DLD1 (cell line): ENCODE measurements around the gene DYNLL1.
"Not testable (repeated sequence)": the region's sequence is repeated elsewhere in the genome, so short reads cannot be mapped to it uniquely, and the experiment has no call there.

Source experiments
- in situ Hi-C: cut with HindIII; loops from 2 replicates; pipeline ENCODE4 v1.10.0; 2017; ENCODE audit warnings: low sequenced_read_pairs

DYNLL1 gene

DNA sequence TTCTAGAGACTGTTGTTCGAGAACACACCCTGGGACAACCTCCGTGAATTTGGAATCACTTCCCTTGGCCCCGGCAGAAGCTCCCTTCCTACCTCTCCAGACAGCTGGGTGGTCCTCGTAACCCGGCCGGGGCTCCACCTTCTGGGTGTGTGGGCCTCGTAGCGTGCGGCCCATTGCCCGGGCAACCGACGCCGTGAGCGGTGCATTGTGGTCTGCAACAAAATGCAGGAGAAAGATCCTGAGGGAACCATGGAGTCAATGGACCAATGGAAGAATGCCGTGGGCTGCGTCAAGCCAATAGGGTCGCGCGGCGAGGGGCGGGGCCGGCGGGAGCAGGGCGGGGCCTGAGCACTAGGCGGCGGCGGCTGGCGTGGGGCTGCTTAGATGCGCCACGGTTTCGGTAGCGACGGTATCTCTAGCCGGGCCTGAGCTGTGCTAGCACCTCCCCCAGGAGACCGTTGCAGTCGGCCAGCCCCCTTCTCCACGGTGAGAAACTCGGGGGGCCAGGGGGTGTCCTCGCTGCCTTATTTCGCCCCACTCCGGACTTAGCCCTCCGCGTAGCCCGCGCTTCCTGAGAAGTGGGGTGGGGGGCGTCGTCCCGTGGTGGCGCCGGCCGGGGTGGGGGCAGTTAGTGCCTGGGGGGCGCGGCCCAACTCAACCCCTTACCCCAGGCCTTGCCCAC lies at the start of gene DYNLL1:
Gene DYNLL1, plus strand, starts transcription at position 383 of the 682 bp plus-strand sequence. CDS start 309 bp downstream, outside the sequence.
- in situ Hi-C loops, result no loop called here

DNA sequence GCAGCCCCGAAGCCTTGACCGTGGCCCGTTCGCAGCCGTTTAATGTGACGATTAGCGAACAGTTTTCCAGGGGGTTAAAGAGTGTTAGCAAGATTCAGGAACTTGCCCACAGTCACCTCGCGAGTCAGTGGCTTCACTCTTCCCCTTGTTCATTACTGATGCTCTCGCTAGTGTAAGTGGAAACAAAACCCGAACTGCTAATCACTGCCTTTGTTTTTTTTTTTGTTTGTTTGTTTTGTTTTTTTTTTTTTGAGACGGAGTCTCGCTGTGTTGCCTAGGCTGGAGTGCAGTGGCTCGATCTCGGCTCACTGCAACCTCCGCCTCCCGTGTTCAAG lies 49.1 kb upstream of the DYNLL1 start:
- in situ Hi-C loops, result not testable (repeated sequence)

DNA sequence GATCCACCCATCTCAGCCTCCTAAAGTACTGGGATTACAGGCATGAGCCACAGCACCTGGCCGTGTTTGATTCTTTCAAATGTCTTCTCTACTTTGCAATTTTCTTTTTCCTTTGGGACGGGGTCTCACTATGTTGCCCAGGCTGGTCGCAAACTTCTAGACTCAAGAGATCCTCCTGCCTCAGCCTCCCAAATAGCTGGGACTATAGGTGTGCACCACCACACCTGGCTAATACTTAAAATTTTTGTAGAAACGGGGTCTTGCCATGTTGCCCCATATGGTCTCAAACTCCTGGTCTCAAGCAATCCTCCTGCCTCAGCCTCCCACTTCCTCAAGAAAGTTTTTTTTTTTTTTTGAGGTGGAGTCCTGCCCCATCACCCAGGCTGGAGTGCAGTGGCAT lies 47.9 kb upstream of the DYNLL1 start:
- in situ Hi-C loops, result no loop called here

DNA sequence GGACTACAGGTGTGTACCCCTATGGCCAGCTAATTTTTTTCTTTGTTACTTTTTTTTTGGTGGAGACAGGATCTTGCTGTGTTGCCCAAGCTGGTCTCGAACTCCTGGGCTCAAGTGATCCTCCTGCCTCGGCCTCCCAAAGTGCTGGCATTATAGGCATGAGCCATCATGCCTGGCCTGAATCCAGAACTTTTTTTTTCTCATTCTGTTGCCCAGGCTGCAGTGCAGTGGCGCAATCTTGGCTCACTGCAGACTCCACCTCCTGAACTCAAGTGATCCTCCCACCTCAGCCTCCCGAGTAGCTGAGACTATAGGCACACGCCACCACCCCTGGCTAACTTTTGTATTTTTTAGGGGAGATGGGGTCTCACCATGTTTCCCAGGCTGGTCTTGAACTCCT lies 43.4 kb upstream of the DYNLL1 start:
- in situ Hi-C loops, result not testable (repeated sequence)

DNA sequence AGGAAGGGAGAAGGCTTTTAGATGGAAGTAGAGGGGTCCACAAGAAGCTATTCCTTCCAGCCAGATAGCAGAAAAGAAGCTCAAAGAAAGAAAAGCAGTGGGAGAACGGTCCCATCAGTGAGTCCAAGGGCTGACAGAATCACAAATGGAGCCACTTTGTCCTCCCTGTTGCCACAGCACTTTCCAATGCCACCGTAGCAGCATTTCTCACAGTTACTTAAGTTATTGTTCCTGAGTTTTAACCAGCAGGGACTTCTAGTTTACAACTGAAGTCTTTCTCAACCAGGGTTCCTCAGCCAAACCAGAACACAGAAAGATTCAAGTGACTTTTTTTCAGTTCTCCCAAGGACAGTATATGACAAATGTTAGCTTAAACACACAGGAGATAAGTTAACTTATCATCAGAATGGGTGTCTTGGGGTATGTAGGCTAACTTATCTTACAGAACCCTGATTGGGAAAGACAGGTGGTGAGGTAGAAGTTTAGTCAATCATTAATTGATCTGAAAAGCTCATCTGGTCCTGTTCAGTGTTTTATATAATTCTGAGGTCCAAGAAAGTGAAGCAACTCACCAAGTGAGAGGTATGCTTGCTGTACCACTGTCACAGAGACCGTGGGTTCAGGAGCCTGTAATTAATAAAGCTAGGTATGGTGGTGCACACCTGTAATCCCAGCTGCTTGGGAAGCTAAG lies 42.7 kb upstream of the DYNLL1 start:
- in situ Hi-C loops, result no loop called here

DNA sequence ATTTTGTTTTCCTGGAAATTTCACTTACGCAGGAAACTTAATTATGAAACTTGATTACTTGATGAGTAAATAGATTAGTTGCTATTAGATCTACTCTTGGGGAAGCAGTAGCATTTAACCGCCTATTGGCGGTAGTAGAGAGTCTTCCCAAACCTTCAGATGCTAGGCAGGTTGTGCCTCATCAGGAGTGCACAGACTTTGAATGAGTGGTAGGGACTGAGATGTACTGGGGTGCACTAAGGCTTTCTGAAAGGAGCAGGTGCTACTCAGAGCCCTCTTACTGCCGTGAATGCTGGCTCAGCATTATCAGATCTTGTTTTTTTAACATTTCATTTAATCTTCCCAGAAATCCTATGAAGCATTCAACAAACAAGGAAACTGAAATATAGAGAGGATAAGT lies 41.9 kb upstream of the DYNLL1 start:
- in situ Hi-C loops, result no loop called here

DNA sequence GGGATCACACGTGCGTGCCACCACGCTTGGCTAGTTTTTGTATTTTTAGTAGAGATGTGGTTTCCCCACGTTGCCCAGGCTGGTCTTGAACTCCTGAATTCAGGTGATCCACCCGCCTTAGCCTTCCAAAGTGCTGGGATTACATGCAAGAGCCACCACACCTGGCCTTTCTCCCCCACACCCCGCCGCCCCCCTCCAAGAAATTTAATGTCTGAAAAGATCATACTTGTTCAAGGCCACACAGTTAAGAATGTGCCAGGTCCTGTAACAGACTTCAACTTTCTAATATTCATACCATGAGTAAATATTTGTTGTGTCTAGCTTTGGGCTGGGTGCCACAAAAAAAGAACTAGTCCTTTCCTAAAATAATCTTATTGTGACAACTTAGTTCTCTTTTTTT lies 40.6 kb upstream of the DYNLL1 start:
- in situ Hi-C loops, result no loop called here

DNA sequence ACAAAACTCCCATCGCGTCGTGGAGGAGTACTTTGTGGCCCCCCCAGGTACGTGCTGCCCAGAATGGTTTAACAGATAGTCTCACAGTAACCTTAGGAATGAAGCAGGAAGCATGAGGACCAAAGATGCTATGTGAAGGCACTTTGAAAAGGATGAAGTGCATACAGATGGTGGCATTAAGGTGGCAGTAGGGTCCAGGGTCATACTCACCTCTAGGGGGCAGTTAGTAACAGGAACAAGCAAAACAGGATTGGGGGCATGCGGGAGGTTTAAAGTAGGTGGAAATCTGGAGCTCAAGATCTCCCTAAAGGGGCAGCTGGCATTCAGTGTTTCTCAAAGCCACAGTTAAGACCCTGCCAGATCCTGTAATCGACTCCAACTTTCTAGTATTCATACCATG lies 38.8 kb upstream of the DYNLL1 start:
- in situ Hi-C loops, result no loop called here

DNA sequence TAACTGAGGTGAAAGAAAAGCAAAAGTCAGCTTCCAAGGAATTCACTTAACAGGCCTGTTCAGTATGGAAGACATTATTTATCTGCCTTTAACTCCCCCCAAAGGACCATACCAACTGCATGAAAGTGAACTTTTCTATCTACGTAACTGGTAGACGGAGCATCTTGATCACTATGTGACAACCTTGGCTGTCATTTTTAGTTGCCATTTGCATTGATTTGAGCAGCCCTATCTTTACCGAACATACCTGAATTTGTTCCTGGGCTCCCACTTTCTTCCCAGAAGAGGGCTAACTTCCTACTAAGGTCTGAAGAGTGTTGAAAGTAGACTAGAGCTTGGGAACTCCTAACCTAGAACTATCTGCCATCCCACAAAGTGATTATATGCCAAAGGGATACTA lies 35.8 kb upstream of the DYNLL1 start:
- in situ Hi-C loops, result no loop called here

DNA sequence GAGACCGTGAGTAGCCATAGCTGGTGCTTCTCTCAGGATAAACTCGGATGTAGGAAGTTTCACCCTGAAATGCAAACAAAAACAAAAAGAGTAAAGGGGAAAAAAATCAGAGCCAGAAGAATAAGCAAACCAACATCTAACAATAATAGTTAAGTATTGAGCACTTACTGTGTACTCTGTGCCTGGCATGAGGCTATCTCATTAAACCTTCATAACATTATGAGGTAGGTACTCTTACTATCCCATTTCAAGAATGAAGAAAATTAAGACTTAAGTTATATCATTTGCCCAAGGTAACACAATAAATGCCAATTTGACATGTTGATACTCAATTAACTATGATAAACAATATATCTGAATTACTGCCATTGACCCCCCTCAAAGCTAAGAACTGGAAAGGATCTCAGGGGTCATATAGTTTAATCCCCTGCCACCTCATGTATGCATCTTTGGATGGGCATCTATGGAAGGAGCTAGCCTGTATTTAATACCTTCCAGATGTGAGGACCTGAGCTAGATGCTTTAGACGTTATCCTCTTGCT lies 33.7 kb upstream of the DYNLL1 start:
- in situ Hi-C loops, result no loop called here

DNA sequence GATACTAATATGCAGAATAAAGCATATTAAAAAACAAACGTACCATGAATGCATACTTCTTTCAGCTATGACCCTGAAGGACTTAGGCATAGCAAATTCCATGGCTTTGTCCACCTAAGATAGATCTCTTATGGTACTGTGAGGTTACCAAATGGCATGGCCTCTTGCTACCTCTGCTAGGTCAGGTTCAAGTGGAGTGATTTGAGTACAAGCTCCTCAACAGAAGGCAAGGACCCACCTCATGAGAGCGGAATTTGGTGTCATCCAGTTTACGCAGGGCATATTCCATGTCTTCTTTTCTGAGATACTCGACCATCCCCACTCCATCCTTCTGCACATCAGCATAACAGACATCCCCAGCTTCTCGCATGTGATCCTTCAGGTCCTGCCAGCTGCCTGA lies 32.2 kb upstream of the DYNLL1 start:
- in situ Hi-C loops, result no loop called here

DNA sequence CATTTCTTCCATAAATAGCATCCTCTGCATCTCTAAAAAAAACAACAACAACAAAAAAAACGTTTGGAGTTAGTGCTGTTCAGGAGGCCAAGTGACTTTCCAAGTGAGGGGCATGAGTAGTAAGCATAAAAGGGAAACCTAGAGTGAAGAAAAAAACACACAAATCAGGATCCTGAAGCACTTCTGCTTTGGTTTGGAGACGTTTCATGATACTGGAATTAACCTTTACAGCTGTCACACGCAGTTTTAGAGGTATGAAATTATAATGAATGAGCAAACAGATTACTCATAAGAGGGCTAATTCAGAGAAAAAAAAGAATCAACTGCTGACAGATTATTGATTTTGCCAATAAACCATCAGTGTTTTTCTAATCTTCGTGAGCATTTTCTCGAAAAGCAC lies 30.2 kb upstream of the DYNLL1 start:
- in situ Hi-C loops, result no loop called here

DNA sequence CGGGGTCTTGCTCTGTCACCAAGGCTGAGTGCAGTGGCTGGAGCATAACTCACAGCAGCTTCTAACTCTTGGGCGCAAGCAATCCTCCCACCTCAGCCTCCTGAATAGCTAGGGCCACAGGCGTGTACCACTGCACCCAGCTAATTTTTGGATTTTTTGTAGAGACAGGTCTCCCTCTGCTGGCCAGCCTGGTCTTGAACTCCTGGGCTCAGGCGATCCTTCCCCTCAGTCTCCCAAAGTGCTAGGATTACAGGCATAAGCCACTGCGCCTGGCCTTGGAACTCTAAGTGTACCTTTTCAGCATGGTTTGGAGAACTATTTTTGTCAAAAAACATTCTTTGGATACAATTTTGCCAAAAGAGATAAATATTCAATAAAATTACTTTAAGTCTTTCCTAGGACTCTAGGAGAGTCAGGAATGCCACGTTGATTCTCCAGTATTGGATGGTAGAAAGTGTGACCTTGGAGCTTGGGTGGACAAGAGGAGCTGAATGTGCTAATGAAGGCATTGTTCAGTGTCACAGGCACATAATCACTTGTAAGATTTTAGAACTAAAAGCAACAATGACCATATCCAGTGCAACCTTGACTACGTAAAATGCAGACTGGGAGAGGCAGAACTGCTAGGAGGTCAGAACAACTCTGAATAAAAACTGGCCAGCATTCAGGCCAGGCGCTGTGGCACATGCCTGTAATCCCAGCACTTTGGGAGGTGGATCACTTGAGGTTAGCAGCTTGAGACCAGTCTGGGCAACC lies 29.2 kb upstream of the DYNLL1 start:
- in situ Hi-C loops, result no loop called here

DNA sequence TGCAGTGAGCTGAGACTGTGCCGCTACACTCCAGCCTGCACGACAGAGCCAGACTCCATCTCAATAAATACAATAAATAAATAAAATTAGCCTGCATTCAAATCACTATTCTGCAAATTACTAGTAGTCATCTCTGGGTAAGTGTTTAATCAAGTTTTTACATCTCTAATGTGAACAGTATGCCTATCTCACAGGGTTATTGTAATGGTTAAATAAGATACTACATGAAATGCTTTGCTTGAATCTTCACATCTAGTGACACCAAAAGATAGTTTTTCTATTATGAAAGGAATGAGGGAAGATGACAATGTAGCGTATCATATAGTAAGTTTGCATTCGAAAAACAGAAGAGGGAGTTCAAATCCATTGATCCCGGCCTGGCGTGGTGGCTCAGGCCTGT lies 28.5 kb upstream of the DYNLL1 start:
- in situ Hi-C loops, result no loop called here

DNA sequence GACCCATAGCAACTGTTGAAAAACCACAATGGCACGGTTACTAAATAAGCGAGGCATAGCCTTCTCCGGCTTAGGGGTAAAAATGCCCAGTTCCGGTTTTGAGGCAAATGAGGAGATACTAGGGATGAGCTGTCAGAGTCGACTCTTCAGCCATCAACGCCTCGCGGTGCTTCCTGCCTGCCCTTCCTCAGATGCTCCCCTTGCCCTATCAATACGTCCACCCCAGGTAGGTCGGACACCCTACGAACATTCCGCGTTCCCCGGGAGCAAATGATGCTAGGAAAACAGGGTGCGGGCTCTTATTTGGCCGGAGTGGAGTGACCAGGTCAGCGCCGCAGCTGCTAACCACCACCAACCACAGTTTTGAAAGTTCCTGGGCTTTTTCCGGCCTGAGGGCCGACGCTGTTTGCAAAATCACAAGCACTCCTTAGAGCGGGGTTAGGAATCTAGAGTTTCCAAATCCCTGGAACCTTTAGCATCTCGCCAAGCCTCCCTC lies 27.5 kb upstream of the DYNLL1 start:
- in situ Hi-C loops, result no loop called here

DNA sequence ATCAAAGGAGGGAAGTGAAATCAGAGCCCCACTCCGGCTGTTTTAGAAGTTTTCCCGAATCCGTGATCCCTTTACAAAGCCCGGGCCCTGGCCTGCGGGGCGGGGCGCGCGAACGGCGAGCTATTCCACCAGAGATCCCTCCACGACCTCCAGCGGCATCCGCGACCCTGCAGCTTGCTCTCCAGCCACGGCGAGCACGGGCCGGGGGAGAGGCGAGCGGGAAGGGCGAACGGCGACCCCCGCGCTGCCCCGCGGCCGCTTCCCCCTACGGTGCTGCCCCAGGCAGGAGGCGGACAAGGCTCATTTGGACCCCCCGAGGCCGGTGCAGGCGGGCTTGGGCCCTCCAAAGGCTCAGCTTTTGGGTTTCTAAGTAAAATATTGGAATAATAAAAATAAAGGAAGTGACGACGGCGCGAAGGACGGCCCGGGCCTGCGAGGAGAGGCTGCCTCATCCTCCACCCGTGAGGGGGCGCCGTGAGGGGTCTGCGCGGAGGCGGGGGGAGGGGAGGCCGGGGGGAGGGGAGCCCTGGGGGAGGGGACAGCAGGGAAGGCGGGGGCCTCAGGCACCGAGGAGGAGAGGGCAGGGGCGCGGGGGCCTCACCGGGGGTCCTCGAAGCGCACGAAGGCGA lies 27.0 kb upstream of the DYNLL1 start:
- in situ Hi-C loops, result no loop called here

DNA sequence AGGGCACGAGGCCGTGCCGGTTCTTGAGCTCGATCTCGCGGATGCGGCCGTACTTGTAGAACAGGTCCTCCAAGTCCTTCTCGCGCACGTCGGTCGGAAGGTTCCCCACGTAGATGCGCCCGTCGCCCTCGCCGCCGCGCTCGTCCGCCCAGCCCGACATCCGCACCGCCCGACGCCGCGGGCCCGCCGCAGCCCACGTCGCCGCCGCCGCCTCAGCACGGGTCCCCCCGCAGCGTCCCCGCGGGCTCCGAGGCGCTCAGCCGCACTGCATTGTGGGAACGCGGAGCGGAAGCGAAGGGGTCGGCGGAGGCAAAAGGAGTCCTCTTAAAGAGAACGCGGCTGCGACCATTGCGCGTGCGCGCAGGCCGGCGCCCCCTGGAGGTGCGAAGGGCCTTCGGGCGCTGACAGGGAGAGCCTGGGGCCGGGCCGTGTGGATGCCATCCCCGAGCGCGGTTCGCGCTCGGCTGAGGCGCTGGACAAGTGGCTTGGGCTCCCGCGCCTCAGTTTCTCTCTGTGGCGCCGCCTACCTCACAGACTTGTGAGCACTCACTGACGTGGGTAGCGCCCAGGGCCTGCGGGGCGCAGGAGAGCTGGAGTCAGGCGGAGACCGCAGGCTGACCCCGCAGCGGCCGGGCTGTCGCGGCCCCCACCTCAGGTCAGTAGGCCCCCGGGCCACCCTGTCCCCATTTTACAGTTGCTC lies 26.3 kb upstream of the DYNLL1 start, which contains the start of gene SRSF9:
Gene SRSF9, minus strand, starts transcription at position 299 of the 700 bp plus-strand sequence. Its CDS starts 139 bp downstream, at position 160.
- in situ Hi-C loops, result no loop called here

DNA sequence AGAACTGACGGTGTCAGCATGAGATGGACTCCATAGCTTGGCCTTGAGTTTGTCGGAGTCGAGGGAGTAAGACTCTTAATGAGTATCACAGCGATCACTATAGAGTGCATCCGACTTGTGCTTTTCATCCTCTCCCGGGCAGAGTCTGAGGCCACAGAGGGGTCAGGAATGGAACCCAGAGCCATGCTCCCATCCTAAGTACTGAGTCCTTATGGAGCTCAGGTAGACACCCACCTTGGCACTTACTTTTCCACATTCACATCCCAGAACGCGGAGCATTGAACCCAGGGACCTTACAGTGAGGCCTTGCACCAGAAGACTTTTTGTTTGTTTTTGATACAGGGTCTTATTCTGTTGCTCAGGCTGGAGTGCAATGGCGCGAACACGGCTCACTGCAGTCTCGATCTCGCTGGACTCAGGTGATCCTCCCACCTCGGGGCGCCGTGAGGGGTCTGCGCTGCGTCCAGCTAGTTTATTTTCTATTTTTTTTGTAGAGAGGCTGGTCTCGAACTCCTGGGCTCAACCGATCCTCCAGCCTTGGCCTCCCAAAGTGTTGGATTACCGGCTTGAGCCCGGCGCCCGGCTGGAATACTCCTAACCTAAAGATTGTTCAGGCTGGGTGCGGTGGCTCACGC lies 25.6 kb upstream of the DYNLL1 start:
- in situ Hi-C loops, result no loop called here

DNA sequence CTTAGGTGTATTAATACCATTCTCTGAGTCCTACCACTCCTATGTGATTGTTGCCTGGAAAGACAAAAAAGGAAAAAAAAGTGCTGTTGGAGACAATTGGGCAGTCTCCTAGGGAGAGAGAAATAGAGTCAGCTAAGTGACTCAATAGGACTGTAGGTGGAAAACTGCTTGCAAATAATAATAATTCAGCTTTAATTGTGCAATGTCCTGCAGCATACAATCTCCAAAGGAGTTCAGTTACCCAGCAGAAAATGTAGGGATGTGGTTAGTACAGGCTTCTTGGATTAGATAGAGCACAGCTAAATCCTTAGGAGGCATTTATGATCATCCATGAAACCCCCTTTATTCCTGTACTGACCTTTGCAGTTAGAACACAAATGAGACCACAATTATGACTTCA lies 23.4 kb upstream of the DYNLL1 start:
- in situ Hi-C loops, result no loop called here
